Endothelial cell of umbilical vein (primary cell): ENCODE results near the gene SH3GL1. TPM values are rescaled to one million over a fixed set of nuclear protein-coding genes. Genes with fewer than 3 reads are reported as not detected.
"Not testable (repeated sequence)": the region's sequence is repeated elsewhere in the genome, so short reads cannot be mapped to it uniquely, and the experiment has no call there.

Experiments used
- BruUV-seq: library from RNA; stranded (reverse); fragments of 400-500 nt; replicated peaks from 2 replicates; lab custom pipeline; 2021; lab: Mats Ljungman, UMichigan
- CTCF ChIA-PET: fragments of 300-600, 350-600 bp; sonication (Branson Sonifier 250); formaldehyde crosslinking; loops from one replicate; lab custom pipeline; 2021; ENCODE audit warnings: antibody characterized with exemption, inconsistent platforms; lab: Charles Lee
- POLR2A ChIA-PET: fragments of 300-600, 350-600 bp; sonication (Branson Sonifier 250); formaldehyde crosslinking; loops from one replicate; lab custom pipeline; 2021; ENCODE audit warnings: antibody characterized with exemption, inconsistent platforms; lab: Charles Lee
- DNase-seq: peaks from one replicate; pipeline ENCODE4 v3.0.0-alpha.2; 2011; ENCODE audit warnings: low read depth, low spot score
- FAIRE-seq: peaks from 2 replicates; lab custom pipeline; 2011; peaks lifted over from hg19 to GRCh38; lab: Jason Lieb, UNC
- H2AFZ ChIP-seq: 2 replicates; pipeline ENCODE4 v1.6.0; 2012; ENCODE audit warnings: low read depth, low read length, control low read depth, inconsistent platforms
- H3K27ac ChIP-seq: 2 replicates; pipeline ENCODE4 v1.5.1; 2011; ENCODE audit warnings: low read depth, mild to moderate bottlenecking, control low read depth, low read length, moderate library complexity; ENCODE audit not compliant: insufficient read depth
- H3K27me3 ChIP-seq, 2 experiments: 2 replicates each; pipeline versions ENCODE4 v1.6.0 to v1.6.1; 2011; ENCODE audit warnings: low read length in 2 of 2, mixed read lengths in 1 of 2; ENCODE audit not compliant: control insufficient read depth in 2 of 2, insufficient read depth in 2 of 2
- H3K36me3 ChIP-seq, 2 experiments: 2 replicates in 1 of 2; 3 replicates in 1 of 2; pipeline ENCODE4 v1.5.1; 2011; ENCODE audit warnings: low read length in 2 of 2, mild to moderate bottlenecking in 1 of 2, moderate library complexity in 1 of 2; ENCODE audit not compliant: control insufficient read depth in 2 of 2, insufficient read depth in 2 of 2; ENCODE audit errors: extremely low read depth in 1 of 2
- H3K4me1 ChIP-seq: 3 replicates; pipeline ENCODE4 v1.5.1; 2011; ENCODE audit warnings: mild to moderate bottlenecking, low read length; ENCODE audit not compliant: control insufficient read depth, insufficient read depth; ENCODE audit errors: extremely low read depth
- H3K4me2 ChIP-seq: 2 replicates; pipeline ENCODE4 v1.6.1; 2011; ENCODE audit warnings: low read length, control low read depth, mixed read lengths; ENCODE audit not compliant: insufficient read depth
- H3K4me3 ChIP-seq, 3 experiments: fragments of 200-600 bp in 1 of 3; sonication (generic), shearing (Covaris generic) in 1 of 3; replicated peaks in 1 of 3; 2 replicates each; pipeline ENCODE4 v1.5.1; 2011 to 2016; ENCODE audit warnings: control low read depth in 3 of 3, low read length in 3 of 3, mild to moderate bottlenecking in 2 of 3, inconsistent platforms in 1 of 3, low read depth in 1 of 3, moderate library complexity in 1 of 3; ENCODE audit not compliant: insufficient read depth in 1 of 3
- H3K79me2 ChIP-seq: 2 replicates; pipeline ENCODE4 v1.6.0; 2012; ENCODE audit warnings: low read length, inconsistent platforms; ENCODE audit not compliant: control insufficient read depth, insufficient read depth
- H3K9ac ChIP-seq: replicated peaks from 2 replicates; pipeline ENCODE3; 2011; ENCODE audit warnings: low read length, control low read depth; ENCODE audit not compliant: insufficient read depth; ENCODE audit errors: extremely low read depth
- H3K9me1 ChIP-seq: replicated peaks from 3 replicates; pipeline ENCODE4 v1.6.0; 2011; ENCODE audit warnings: mild to moderate bottlenecking, low read length; ENCODE audit not compliant: control insufficient read depth, insufficient read depth; ENCODE audit errors: extremely low read depth
- H3K9me3 ChIP-seq: replicated peaks from 2 replicates; pipeline ENCODE4 v1.5.1; 2012; ENCODE audit warnings: low read length, inconsistent platforms; ENCODE audit not compliant: control insufficient read depth, insufficient read depth
- H4K20me1 ChIP-seq: replicated peaks from 2 replicates; pipeline ENCODE3; 2011; ENCODE audit warnings: mild to moderate bottlenecking, low read length; ENCODE audit not compliant: control insufficient read depth, insufficient read depth; ENCODE audit errors: extremely low read depth
- EZH2 ChIP-seq: IDR thresholded peaks from 2 replicates; pipeline ENCODE4 v1.6.1; 2012; ENCODE audit warnings: borderline replicate concordance, low read depth, mild to moderate bottlenecking, moderate library complexity, low read length, inconsistent platforms; ENCODE audit not compliant: severe bottlenecking
- FOS ChIP-seq: IDR thresholded peaks from 2 replicates; pipeline ENCODE4 v1.6.1; 2011; ENCODE audit warnings: mild to moderate bottlenecking, low read length, moderate library complexity, borderline replicate concordance; ENCODE audit not compliant: insufficient read depth
- GATA2 ChIP-seq: IDR thresholded peaks from 2 replicates; pipeline ENCODE4 v1.7.0; 2011; ENCODE audit warnings: low read depth, mild to moderate bottlenecking, moderate library complexity, mixed read lengths, low read length; ENCODE audit not compliant: insufficient read length, insufficient read depth
- JUN ChIP-seq: IDR thresholded peaks from 2 replicates; pipeline ENCODE4 v1.6.1; 2011; ENCODE audit warnings: borderline replicate concordance, low read depth; ENCODE audit not compliant: insufficient read length, insufficient read depth
- MYC ChIP-seq: IDR thresholded peaks from one replicate; pipeline ENCODE4 v1.6.1; 2011; ENCODE audit warnings: mild to moderate bottlenecking, low read depth, low read length
- POLR2A ChIP-seq: IDR thresholded peaks from 2 replicates; pipeline ENCODE4 v1.6.1; 2012; ENCODE audit warnings: low read depth, mild to moderate bottlenecking, control low read depth, low read length
- POLR2AphosphoS5 ChIP-seq: IDR thresholded peaks from 2 replicates; pipeline ENCODE4 v1.6.1; 2012; ENCODE audit warnings: low read depth, mild to moderate bottlenecking, control low read depth, low read length, moderate library complexity; ENCODE audit not compliant: insufficient read depth
- dilution Hi-C: fragments of 300-500 bp; cut with MboI; formaldehyde crosslinking; loops from one replicate; pipeline ENCODE4 v1.15.0; 2019; ENCODE audit warnings: low sequenced_read_pairs; ENCODE audit not compliant: extremely low pct_ligation_motif_present
- intact Hi-C: fragments of 100-400 bp; cut with micrococcal nuclease; formaldehyde crosslinking; loops from one replicate; pipeline ENCODE4 v1.10.0; 2022
- polyA plus RNA-seq, 4 experiments: library from polyadenylated mRNA; depleted of rRNA in 3 of 4; stranded (reverse) in 3 of 4; unstranded in 1 of 4; fragments of >200 nt; gene quantifications; 2 replicates each; pipeline versions ENCODE4 v1.2.1 to v1.2.3, GENCODE V29; 2011 to 2012; ENCODE audit warnings: missing spikeins in 1 of 4
- total RNA-seq: library from RNA; stranded (reverse); gene quantifications from 2 replicates; pipeline ENCODE4 v1.2.3, GENCODE V29; 2021
- TF ChIP-seq, protein P1 (sequence below): IDR thresholded peaks from 2 replicates; pipeline ENCODE4 v1.6.1; 2011; ENCODE audit not compliant: insufficient read depth, insufficient read length
- TF ChIP-seq, protein P2 (sequence below), 2 donors: IDR thresholded peaks; 1 replicate in 1 of 2; 2 replicates in 1 of 2; pipeline ENCODE4 v1.5.1; 2011; ENCODE audit warnings: low read length in 2 of 2, mild to moderate bottlenecking in 2 of 2, moderate library complexity in 2 of 2, control low read depth in 1 of 2, inconsistent platforms in 1 of 2, low read depth in 1 of 2; ENCODE audit not compliant: insufficient read depth in 1 of 2; ENCODE audit errors: extremely low read depth in 1 of 2

SH3GL1 gene
- total and polyA plus RNA-seq, 2 donors (not counting 3 experiments of a cell fraction or from before 2014, with no cell fraction given) = 143 to 145 TPM

DNA sequence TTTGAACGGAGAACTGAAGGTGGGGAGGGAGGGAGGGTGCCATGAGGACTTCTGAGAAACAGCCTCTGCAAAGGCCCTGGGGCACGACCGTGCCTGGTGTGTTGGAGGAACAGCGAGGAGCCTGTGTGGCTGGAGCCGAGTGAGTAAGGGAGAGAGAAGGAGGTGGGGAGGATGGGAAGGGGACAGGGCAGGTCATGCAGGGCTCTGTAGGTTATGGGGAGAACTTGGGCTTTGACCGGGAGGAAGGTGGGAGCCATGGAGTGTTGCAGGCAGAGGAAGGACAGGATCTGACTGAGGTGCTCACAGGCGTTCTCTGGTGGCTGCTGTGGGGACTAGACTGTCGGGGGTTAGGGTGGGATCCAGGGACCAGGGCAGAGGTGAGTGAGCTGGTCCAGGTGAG is 50.2 kb downstream of the SH3GL1 start:
- H4K20me1 ChIP-seq = no peaks in the 10 kb centered on the region
- peaks cover 2 to 4% of the 10 kb centered on the region in 2 experiments for H3K36me3 ChIP-seq
- H3K9me3 ChIP-seq = no peaks in the 10 kb centered on the region
- DNase-seq (no peak), FAIRE-seq (no peak)
- TF ChIP-seq, protein P1, sequence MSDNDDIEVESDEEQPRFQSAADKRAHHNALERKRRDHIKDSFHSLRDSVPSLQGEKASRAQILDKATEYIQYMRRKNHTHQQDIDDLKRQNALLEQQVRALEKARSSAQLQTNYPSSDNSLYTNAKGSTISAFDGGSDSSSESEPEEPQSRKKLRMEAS = no peak
- TF ChIP-seq JUN = no peak
- TF ChIP-seq, protein P2, sequence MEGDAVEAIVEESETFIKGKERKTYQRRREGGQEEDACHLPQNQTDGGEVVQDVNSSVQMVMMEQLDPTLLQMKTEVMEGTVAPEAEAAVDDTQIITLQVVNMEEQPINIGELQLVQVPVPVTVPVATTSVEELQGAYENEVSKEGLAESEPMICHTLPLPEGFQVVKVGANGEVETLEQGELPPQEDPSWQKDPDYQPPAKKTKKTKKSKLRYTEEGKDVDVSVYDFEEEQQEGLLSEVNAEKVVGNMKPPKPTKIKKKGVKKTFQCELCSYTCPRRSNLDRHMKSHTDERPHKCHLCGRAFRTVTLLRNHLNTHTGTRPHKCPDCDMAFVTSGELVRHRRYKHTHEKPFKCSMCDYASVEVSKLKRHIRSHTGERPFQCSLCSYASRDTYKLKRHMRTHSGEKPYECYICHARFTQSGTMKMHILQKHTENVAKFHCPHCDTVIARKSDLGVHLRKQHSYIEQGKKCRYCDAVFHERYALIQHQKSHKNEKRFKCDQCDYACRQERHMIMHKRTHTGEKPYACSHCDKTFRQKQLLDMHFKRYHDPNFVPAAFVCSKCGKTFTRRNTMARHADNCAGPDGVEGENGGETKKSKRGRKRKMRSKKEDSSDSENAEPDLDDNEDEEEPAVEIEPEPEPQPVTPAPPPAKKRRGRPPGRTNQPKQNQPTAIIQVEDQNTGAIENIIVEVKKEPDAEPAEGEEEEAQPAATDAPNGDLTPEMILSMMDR (IDR thresholded peaks at IDR 0.05; ENCODE audit: extremely low read depth in 1 of 2, insufficient read depth in 1 of 2, low read depth in 1 of 2, low read length in 2 of 2) = no peak
- no peak for TF ChIP-seq MYC
- TF ChIP-seq GATA2 = no peak
- no peak for TF ChIP-seq POLR2AphosphoS5
- TF ChIP-seq POLR2A = no peak
- TF ChIP-seq FOS = no peak
- TF ChIP-seq EZH2 = no peak
- ChIA-PET POLR2A (no interaction called here), CTCF (no interaction called here)
- H3K27me3 ChIP-seq = no peaks in the 10 kb centered on the region
- no peak overlapping the region for H3K27ac ChIP-seq
- no TSS peak for BruUV-seq
- H2AFZ ChIP-seq = no peak overlapping the region
- intact Hi-C loops (no loop called here), dilution Hi-C loops (no loop called here)
- H3K79me2 ChIP-seq = no peaks in the 10 kb centered on the region
- no peak overlapping the region for H3K9ac ChIP-seq
- H3K9me1 ChIP-seq = no peaks in the 10 kb centered on the region
- H3K4me3 ChIP-seq = no peak overlapping the region
- no peak overlapping the region for H3K4me2 ChIP-seq
- no peaks in the 10 kb centered on the region for H3K4me1 ChIP-seq

DNA sequence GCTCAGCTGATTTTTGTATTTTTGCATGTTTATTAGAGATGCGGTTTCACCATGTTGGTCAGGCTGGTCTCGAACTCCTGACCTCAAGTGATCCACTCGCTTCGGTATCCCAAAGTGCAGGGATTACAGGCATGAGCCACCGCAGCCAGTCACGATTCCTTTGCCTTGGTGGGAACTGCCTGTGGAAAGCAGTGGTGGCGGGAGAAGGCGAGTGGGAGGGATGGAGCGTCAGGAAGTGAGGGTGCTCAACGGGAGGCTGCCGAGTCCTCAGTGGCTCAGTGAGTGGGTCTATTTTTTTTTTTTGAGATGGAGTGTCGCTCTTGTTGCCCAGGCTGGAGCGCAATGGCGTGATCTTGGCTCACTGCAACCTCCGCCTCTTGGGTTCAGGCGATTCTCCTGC is 51.1 kb downstream of the SH3GL1 start:
- H3K79me2 ChIP-seq, H3K4me2 ChIP-seq, H3K9ac ChIP-seq, BruUV-seq, dilution Hi-C loops, H3K27ac ChIP-seq, intact Hi-C loops, H3K9me1 ChIP-seq, H3K36me3 ChIP-seq, H2AFZ ChIP-seq, DNase-seq, H3K4me1 ChIP-seq, POLR2A ChIA-PET, H3K9me3 ChIP-seq, H4K20me1 ChIP-seq, H3K27me3 ChIP-seq, H3K4me3 ChIP-seq, FAIRE-seq: not testable (repeated sequence)
- CTCF ChIA-PET = interaction anchor here (2.5 kb wide), 1 partner anchor 82 kb away, joined by 8 read pairs; no protein-coding TSS in a partner anchor
